Measurements from ENCODE around the gene AOC1.

AOC1 gene

DNA sequence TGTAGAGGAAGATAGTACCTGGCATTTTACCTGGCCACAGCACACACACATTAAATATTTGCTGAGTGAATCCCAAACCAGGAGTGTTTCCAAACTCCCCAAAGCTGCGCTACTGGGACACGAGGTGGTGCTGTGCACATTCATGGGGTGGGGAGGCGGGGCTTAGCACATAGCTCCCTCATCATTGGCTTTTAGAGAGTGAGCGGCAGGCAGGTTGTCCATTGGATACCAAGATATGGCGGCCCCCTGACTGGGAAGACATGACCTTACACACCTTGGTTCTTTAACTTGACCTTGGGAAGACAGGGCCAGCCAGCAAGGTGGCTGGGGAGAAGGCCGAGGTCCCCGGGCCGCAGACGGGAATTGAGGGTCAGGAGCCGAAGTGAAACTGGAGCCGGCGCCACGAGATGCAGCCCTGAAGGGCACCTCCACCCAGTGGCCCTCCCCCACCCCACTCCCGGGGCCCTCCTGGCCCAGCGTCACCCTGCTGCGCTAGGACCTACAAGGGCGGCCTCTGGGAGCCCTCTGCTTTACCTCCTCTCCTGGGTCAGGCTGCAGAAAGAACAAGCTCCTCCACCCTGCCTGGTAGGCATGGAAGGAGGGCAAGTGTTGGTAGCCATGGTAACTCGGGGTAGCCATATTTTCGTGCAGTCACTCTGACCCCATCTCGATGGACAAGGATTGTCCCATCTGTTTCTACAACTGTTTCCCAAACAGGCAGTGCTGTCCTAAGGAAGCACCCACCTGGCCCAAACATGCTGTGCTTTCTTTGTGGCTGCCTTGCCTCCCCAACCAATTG lies 27.7 kb upstream of the AOC1 start:
- no peak overlapping the region for H3K4me3 ChIP-seq (ENCODE audit: control insufficient read depth, low read depth, low read length)
- DNase-seq (ENCODE audit: low read depth) = no peak

GRCh38 chr7:150826061-150826849 lies 26.1 kb upstream of the AOC1 start:
- H3K4me3 ChIP-seq (ENCODE audit: control insufficient read depth, low read depth, low read length) = no peak overlapping the region
- DNase-seq (ENCODE audit: low read depth) = no peak
- TF ChIP-seq, protein P1, sequence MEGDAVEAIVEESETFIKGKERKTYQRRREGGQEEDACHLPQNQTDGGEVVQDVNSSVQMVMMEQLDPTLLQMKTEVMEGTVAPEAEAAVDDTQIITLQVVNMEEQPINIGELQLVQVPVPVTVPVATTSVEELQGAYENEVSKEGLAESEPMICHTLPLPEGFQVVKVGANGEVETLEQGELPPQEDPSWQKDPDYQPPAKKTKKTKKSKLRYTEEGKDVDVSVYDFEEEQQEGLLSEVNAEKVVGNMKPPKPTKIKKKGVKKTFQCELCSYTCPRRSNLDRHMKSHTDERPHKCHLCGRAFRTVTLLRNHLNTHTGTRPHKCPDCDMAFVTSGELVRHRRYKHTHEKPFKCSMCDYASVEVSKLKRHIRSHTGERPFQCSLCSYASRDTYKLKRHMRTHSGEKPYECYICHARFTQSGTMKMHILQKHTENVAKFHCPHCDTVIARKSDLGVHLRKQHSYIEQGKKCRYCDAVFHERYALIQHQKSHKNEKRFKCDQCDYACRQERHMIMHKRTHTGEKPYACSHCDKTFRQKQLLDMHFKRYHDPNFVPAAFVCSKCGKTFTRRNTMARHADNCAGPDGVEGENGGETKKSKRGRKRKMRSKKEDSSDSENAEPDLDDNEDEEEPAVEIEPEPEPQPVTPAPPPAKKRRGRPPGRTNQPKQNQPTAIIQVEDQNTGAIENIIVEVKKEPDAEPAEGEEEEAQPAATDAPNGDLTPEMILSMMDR (IDR thresholded peaks at IDR 0.05; ENCODE audit: control insufficient read depth, insufficient read depth, low read depth, low read length, missing control alignments) = no peak

More for the DNA sequence above, 27.7 kb upstream of the AOC1 start:
- TF ChIP-seq, protein P1 (IDR thresholded peaks at IDR 0.05; ENCODE audit: control insufficient read depth, insufficient read depth, low read depth, low read length, missing control alignments) = no peak

DNA sequence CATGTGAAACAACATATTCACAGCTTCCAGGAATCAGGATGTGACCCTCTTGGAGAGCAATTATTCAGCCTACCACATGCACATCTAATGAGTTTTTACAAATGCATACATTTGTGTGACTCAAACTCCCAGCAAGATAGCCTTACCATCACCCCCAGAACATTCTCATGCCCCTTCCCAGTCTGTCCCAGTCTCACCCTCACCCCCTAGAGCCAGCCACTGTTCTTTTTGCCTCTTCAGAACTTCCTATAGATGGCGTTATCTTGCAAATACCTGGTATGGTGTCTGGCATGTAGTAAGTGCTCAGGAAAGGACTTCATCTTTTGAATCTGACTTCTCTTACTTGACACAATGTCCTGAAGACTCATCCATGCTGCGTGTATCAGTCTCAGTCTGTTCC lies 23.9 kb upstream of the AOC1 start:
- TF ChIP-seq, protein P1 (IDR thresholded peaks at IDR 0.05; ENCODE audit: control insufficient read depth, insufficient read depth, low read depth, low read length, missing control alignments) = no peak
- no peak for DNase-seq (ENCODE audit: low read depth)
- H3K4me3 ChIP-seq (ENCODE audit: control insufficient read depth, low read depth, low read length) = no peak overlapping the region

DNA sequence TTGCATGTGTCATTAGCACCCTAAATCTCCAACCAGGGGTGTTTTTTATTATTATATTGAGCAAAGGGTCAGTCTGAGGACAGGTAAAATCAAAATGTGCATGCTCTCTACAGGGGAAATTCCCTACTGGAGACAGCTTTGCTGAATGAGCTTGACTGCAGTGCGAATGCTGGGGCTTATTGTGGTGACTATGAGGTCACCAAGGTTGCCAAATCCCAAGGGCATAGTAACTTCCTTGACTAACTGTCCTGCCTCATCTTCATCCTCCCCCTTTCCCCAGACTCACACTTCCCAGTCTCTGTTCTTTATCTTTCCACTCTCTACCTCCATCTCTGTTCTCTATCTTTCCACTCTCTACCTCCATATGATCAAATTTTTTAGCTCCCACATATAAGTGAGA lies 22.9 kb upstream of the AOC1 start:
- no peak for DNase-seq (ENCODE audit: low read depth)
- H3K4me3 ChIP-seq (ENCODE audit: control insufficient read depth, low read depth, low read length) = no peak overlapping the region
- TF ChIP-seq, protein P1 (IDR thresholded peaks at IDR 0.05; ENCODE audit: control insufficient read depth, insufficient read depth, low read depth, low read length, missing control alignments) = no peak

- TF ChIP-seq, protein P1 (IDR thresholded peaks at IDR 0.05; ENCODE audit: control insufficient read depth, insufficient read depth, low read depth, low read length, missing control alignments) = no peak
- DNase-seq (ENCODE audit: low read depth) = no peak
- H3K4me3 ChIP-seq (ENCODE audit: control insufficient read depth, low read depth, low read length) = no peak overlapping the region
Measured at GRCh38 chr7:150830937-150831336, 21.4 kb upstream of the AOC1 start.

DNA sequence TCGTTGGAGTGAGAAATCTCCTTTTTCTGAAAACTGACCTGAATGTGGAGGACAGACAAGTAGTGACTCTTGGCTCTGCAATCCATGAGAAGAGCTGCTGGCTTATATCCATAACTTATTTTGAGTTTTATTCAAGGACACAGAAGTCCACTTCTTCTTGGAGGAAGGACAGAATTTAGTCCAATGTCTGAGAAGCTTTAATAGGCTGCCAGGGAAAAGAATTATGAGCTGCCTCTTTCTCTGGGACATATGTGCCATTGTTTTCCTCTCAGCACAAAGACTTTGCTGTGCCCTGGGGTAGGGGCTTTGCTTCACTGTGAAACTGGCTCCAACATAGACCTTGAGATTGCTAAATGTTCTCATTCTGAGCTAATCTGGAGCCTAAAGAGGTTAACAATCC lies 20.5 kb upstream of the AOC1 start:
- TF ChIP-seq, protein P1 (IDR thresholded peaks at IDR 0.05; ENCODE audit: control insufficient read depth, insufficient read depth, low read depth, low read length, missing control alignments) = no peak
- no peak for DNase-seq (ENCODE audit: low read depth)

More for the DNA sequence above, 20.5 kb upstream of the AOC1 start:
- H3K4me3 ChIP-seq (ENCODE audit: control insufficient read depth, low read depth, low read length) = no peak overlapping the region
